Esophagus squamous epithelium (tissue), 5 donors: Measurements from ENCODE around the gene HPCAL1. TPM values are rescaled to one million over a fixed set of nuclear protein-coding genes. Genes with fewer than 3 reads are reported as not detected.

Experiments used
- DNase-seq: peaks from one replicate; lab custom pipeline; 2025; lab: John Stamatoyannopoulos, UW
- H3K27ac ChIP-seq, 4 donors: fragments of 200-600 bp; sonication (generic); one replicate each; pipeline ENCODE4 v1.5.1; 2016 to 2019; ENCODE audit warnings: mild to moderate bottlenecking in 1 of 4
- H3K27me3 ChIP-seq, 4 donors: fragments of 200-600 bp; sonication (generic); 1 replicate in 3 of 4; 2 replicates in 1 of 4; pipeline versions ENCODE4 v1.5.1 to v1.6.0; 2017 to 2021; ENCODE audit warnings: antibody characterized with exemption in 1 of 4
- H3K36me3 ChIP-seq, 3 donors: fragments of 200-600 bp; sonication (generic); one replicate each; pipeline ENCODE4 v1.5.1; 2016 to 2019
- H3K4me1 ChIP-seq, 3 donors: fragments of 200-600 bp; sonication (generic); one replicate each; pipeline ENCODE4 v1.5.1; 2017 to 2019
- H3K4me3 ChIP-seq, 4 donors: fragments of 200-600 bp; sonication (generic); 1 replicate in 3 of 4; 2 replicates in 1 of 4; pipeline ENCODE4 v1.5.1; 2016 to 2019; ENCODE audit warnings: mild to moderate bottlenecking in 2 of 4, moderate library complexity in 1 of 4
- H3K9me3 ChIP-seq, 3 donors: fragments of 200-600 bp; sonication (generic); one replicate each; pipeline ENCODE4 v1.5.1; 2016 to 2019
- CTCF ChIP-seq, 6 experiments: fragments of 450-650 bp in 4 of 6; fragments of 200-600 bp in 2 of 6; sonication (generic) in 2 of 6; IDR thresholded peaks; one replicate each; pipeline ENCODE4 v1.5.1; 2016 to 2019; ENCODE audit warnings: antibody characterized with exemption in 6 of 6, mild to moderate bottlenecking in 4 of 6, moderate library complexity in 4 of 6
- POLR2A ChIP-seq, 4 donors: fragments of 450-650 bp; IDR thresholded peaks; one replicate each; pipeline ENCODE4 v1.6.1; 2017; ENCODE audit warnings: antibody characterized with exemption in 4 of 4, mild to moderate bottlenecking in 4 of 4, moderate library complexity in 3 of 4
- WGBS, 2 donors: methylation state at CpG; one replicate each; pipeline ENCODE4 v1.1.5; 2018; 5-methylcytosine and 5-hydroxymethylcytosine counted together
- intact Hi-C: fragments of 100-400 bp; cut with DNase I; formaldehyde crosslinking; loops from one replicate; pipeline ENCODE4 v1.15.0; 2022
- total RNA-seq, 4 donors: library from RNA; depleted of rRNA; stranded (reverse); fragments of >200 nt; gene quantifications; one replicate each; pipeline ENCODE4 v1.1.0, GENCODE V29; 2016
- donor health status: DM: yes; HTN: yes; CAD: no.

The HPCAL1 gene
- total RNA-seq, 4 donors from 2014 or later: 13.2 to 26.4 (median 20.5) TPM

GRCh38 chr2:10337449-10338269 is 35.0 kb downstream of the HPCAL1 start:
- no peak overlapping the region for H3K27ac ChIP-seq
- peaks cover 0 to 7% (median 0%) of the 10 kb centered on the region in 3 donors for H3K4me1 ChIP-seq
- H3K9me3 ChIP-seq: peaks cover 0 to 6% (median 5%) of the 10 kb centered on the region in 3 donors
- intact Hi-C loops: no loop called here
- no peak for DNase-seq
- no peak overlapping the region for H3K4me3 ChIP-seq
- no peak for TF ChIP-seq CTCF (IDR thresholded peaks at IDR 0.05)
- no peak for TF ChIP-seq POLR2A (IDR thresholded peaks at IDR 0.05)
- peaks cover 0 to 14% (median 0%) of the 10 kb centered on the region in 3 donors for H3K36me3 ChIP-seq
- H3K27me3 ChIP-seq: no peaks in the 10 kb centered on the region
- WGBS, 2 donors: 85 to 87% methylated on average over 9 to 16 of the region's 16 CpGs

- intact Hi-C loops: no loop called here
- TF ChIP-seq CTCF (IDR thresholded peaks at IDR 0.05) (no peak), POLR2A (IDR thresholded peaks at IDR 0.05) (no peak)
- no peaks in the 10 kb centered on the region for H3K27me3 ChIP-seq
- H3K27ac ChIP-seq: no peak overlapping the region
- no peaks in the 10 kb centered on the region for H3K4me1 ChIP-seq
- no peak for DNase-seq
- no peak overlapping the region for H3K4me3 ChIP-seq
- H3K36me3 ChIP-seq: peaks cover 0 to 14% (median 0%) of the 10 kb centered on the region in 3 donors
- peaks cover 0 to 6% (median 5%) of the 10 kb centered on the region in 3 donors for H3K9me3 ChIP-seq
- 87 to 90% methylated on average over 11 to 15 of the region's 16 CpGs for WGBS, 2 donors
These were observed 35.8 kb downstream of the HPCAL1 start for GRCh38 chr2:10338270-10339188.

DNA sequence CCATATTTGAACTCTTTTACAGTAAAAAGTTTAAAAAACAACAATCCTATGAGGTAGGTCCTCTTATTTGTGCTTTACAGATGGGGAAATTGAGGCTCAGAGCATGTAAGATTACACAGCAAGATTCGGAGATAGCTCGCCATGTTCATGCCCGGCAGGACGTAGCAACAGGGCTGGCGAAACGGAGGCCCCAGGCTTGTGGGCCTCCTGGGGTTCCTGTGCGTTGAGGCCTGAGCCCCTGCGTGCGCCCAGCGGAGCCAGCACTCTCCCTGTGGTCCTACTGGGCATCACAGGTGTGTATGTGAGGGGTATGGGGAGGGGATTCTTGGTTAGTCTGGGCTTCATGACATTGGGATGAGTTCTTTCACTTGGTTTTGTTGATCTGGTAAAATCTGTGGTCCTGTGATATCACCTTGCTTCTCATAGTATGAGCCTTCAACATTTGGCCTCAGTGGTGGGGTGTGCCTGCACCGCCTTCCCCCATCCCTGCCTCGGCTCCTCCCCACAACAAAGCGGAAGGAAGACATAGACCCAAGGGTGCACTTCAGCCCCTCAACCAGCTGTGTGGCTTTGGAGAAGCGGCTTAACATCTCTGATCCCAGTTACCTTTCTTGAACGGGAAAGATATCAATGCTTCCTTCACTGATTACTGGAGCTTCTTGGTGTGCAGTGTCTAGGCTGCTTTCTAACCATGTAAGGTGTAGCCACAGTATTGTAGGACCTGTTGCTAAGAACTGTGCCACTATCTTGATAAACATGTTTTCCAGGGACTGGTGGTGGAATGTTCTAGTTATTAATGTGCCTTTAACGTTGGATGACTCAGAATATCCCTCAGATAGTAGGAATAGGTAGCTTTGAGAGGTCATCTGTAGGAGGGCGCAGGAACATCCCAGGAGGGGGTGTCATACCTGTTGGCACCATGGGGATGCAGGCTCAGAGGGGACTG is 37.2 kb downstream of the HPCAL1 start:
- Histone ChIP-seq H3K36me3 (peaks cover 0 to 11% (median 0%) of the 10 kb centered on the region in 3 donors), H3K4me3 (no peak overlapping the region), H3K4me1 (peaks cover 0 to 9% (median 0%) of the 10 kb centered on the region in 3 donors), H3K27ac (no peak overlapping the region), H3K27me3 (no peaks in the 10 kb centered on the region), H3K9me3 (peaks cover 0 to 5% (median 3%) of the 10 kb centered on the region in 3 donors)
- DNase-seq: no peak
- WGBS, 2 donors: 87 to 93% methylated on average over 13 to 15 of the region's 17 CpGs
- TF ChIP-seq CTCF (IDR thresholded peaks at IDR 0.05) (no peak), POLR2A (IDR thresholded peaks at IDR 0.05) (no peak)
- intact Hi-C loops: no loop called here

GRCh38 chr2:10340593-10340975 is 37.9 kb downstream of the HPCAL1 start:
- WGBS, 2 donors: 83 to 97% methylated on average over 6 to 7 of the region's 7 CpGs
- H3K27ac ChIP-seq: no peak overlapping the region

More at GRCh38 chr2:10340593-10340975, 37.9 kb downstream of the HPCAL1 start:
- no peaks in the 10 kb centered on the region for H3K27me3 ChIP-seq
- intact Hi-C loops: no loop called here
- no peaks in the 10 kb centered on the region for H3K9me3 ChIP-seq
- no peak overlapping the region for H3K4me3 ChIP-seq
- TF ChIP-seq POLR2A (IDR thresholded peaks at IDR 0.05) (no peak), CTCF (IDR thresholded peaks at IDR 0.05) (no peak)
- H3K36me3 ChIP-seq: peaks cover 0 to 4% (median 0%) of the 10 kb centered on the region in 3 donors
- H3K4me1 ChIP-seq: peaks cover 0 to 9% (median 0%) of the 10 kb centered on the region in 3 donors
- no peak for DNase-seq
